Glomerular visceral epithelial cell (primary cell): ENCODE data around the gene KLK3.
"Not testable (repeated sequence)": the region's sequence is repeated elsewhere in the genome, so short reads cannot be mapped to it uniquely, and the experiment has no call there.

Experiments used
- DNase-seq: peaks from one replicate; pipeline ENCODE4 v3.0.0-alpha.2; 2016; ENCODE audit errors: extremely low spot score

The KLK3 gene

DNA sequence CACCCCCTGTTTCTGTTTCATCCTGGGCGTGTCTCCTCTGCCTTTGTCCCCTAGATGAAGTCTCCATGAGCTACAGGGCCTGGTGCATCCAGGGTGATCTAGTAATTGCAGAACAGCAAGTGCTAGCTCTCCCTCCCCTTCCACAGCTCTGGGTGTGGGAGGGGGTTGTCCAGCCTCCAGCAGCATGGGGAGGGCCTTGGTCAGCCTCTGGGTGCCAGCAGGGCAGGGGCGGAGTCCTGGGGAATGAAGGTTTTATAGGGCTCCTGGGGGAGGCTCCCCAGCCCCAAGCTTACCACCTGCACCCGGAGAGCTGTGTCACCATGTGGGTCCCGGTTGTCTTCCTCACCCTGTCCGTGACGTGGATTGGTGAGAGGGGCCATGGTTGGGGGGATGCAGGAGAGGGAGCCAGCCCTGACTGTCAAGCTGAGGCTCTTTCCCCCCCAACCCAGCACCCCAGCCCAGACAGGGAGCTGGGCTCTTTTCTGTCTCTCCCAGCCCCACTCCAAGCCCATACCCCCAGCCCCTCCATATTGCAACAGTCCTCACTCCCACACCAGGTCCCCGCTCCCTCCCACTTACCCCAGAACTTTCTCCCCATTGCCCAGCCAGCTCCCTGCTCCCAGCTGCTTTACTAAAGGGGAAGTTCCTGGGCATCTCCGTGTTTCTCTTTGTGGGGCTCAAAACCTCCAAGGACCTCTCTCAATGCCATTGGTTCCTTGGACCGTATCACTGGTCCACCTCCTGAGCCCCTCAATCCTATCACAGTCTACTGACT, at the start of gene KLK3:
KLK3 (plus strand) TSS at position 280 of the 775 bp plus-strand sequence; CDS start at position 321, 41 bp downstream.
- no peak for DNase-seq

DNA sequence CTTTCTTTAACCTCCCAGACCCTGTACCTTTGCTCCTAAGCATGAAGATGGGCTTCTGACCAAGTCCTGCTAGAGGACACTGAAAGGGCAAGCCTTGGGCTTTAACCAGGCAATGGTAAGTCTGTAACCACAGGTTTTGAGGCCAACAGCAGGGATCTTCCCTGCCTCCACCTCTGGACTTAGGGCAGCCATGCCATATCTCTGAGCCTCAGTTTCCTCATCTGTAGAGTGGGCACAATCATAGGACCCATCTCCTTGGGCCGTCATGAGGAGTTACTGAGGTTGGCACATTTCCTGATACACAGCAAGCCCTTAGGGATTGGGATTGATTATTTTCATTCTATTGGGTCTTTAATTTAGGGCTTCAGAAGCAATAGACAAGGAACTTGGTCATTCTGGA, 45.9 kb upstream of the KLK3 start:
- no peak for DNase-seq

DNA sequence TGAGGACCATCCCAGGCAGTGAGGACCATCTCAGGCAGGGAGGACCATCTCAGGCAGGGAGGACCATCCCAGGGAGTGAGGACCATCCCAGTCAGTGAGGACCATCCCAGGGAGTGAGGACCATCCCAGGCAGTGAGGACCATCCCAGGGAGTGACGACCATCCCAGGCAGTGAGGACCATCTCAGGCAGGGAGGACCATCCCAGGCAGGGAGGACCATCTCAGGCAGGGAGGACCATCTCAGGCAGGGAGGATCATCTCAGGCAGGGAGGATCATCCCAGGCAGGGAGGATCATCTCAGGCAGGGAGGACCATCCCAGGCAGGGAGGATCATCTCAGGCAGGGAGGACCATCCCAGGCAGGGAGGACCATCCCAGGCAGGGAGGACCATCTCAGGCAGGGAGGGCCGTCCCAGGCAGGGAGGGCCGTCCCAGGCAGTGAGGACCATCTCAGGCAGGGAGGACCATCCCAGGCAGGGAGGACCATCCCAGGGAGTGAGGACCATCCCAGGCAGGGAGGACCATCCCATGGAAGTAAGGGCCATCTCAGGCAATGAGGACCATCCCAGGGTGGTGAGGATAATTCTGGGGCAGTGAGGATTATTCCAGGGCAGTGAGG, 43.0 kb upstream of the KLK3 start:
- DNase-seq = not testable (repeated sequence)

DNA sequence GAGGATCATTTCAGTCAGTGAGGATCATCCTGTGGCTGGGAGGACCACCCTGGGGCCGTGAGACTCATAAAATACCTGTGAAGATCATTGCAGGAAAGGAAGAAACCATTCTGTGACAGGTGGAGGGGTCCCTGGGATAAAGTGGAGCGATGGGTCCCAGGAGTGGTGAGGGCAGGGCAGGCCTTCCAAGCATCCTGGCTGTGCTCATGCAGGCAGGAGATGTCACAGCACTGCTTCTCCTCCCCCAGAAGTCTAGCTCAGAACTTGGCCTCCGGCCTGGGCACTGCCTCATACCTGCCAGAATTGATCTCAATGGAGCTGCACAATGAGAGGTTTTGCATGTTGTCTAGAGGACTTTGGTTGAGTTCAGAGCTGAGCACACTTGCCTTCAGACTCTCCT, 42.2 kb upstream of the KLK3 start:
- no peak for DNase-seq

DNA sequence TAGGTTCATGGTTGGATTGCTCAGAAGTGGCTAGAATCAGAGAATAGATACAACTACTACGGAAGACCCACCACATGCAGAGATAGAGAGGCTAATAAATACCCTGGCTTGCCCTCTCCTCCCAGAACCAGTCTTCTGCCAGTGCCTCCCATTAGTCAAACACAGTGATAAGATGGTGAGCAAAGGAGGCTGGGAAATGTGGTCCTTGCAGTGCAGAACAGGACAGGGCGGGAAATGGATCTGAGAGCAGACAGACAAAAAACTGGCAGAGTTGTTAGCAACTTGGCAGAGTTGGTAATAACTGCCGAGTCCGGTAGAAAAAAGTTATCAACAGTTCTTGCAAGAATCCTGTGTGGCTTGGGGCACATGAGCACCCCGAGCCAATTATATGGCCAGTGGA, 39.8 kb upstream of the KLK3 start:
- no peak for DNase-seq

DNA sequence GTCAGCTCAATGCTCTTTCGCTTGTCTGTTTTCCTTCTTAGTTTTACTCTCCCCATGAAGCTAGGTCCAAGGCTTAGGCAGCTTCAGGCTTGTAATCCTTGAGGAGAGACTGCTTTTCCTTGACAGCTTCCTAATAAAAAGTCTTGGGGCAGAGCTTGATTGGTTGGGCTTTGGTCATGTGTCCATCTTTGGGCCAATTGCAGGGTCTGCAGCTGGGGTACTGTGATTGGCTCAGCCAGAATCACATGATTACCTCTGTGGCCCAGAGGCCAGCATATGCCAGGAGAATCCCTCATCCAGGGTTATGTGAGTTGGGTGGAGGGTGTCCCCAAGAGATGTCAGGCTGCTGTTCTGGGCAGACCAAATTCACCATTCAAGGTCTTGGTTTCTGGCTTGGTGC, 39.3 kb upstream of the KLK3 start:
- DNase-seq = no peak

DNA sequence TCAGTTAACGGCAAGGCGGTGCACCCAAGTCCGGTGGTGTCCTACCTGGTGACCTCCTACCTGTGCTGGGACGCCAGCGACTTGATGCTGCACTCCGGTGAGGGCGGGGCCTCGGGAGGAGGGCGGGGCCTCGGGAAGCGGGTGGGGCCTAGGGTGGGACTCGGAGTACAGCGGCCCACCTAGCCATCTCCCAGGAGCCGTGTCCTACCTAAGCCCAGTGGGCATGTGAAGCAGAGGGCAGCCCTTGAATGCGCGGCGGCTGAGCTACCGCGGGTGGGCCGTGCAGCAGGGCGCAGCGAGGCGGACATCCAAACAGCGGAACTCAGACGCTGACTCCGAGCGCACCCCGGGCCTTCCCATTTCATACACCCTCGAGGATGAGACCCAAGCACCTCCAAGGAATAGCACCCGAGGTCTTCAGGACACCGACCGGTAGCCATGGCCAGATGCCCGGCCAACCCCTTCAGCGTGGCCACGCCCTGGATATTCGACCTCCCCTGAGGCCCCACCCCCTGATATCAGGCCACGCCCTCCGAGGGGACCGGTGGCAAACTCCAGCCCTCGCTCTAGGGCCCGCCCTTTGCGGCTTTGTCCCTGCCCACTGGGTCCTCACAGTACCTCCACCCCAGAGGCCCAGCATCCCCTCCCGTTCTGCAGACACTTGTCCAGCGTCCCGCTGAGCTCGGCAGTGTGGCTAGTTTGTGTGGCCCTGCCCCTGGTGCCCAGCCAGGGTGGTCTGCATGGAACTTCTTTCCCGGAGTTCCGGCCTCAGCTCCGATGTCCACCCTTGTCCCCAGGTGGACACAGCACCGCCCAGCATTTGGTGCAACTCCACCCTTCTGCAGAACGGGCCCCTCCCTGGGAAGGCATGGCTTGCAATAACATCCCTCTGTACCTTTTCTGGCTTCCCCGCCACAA, 36.5 kb upstream of the KLK3 start:
- DNase-seq = no peak

DNA sequence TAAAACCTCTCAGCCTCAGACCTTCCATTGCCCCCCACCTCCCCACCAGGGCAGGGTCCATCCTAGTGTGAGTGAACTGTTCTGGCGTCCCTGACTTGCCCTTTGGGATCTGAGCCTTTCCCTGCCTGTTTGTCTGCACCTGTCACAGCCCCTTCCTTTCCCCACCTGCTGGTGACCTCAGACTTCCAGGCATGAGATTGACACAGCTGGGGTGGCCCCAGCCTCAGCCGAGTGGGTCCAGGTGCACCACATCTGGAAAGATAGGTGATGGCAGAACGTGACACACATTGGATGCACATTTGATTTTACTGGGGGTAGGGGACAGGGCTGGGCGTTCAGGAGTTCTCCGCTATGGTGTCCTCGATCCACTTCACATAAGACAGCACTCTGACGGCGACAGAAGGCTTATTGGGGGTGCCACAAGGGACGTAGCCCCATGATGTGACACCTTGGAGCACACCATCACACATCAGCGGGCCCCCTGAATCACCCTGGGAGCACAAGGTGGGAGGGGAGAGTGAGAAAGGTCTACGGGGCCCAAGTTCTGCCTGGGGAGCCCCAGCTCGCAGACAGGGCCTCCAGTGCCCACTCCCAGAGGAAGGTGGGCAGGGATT, 35.7 kb upstream of the KLK3 start:
- DNase-seq = no peak

DNA sequence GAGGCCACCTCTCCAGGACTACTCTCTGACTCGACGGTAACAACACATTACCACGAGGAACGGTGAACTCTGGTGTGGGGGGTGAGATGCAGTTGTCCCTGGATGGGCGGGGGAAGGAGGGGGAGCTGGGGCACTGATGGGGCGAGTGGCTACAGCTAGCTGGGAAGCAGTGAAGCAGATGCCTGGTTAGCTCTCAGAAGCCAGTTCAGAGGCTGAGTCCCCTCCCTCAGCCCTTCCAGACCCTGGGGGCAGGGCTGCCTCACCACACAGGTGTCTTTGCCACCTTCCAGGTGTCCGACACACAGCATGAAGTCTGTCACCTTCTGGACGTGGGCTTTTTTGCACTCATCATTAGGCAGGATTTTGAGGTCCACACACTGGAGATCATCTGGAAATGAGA, 35.1 kb upstream of the KLK3 start:
- no peak for DNase-seq

DNA sequence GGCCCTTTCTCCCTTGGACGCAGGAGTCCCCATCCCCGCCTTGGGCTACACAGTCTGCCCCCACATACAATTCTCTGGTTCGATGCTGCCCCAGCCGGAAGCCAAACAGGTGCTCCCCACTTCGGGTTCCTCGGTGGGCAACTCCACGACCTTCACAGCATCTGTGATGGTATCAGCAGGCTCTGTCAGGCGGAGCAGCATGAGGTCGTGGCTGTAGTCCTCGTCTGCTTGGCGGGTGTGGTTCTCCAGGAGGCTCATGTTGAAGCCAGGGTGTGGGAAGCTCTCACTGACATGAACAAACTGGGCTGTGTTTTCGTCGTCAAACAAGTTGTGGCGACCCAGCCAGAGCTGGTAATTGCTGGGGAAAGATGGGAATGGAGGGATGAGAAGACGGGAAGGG, 34.6 kb upstream of the KLK3 start:
- DNase-seq = no peak

DNA sequence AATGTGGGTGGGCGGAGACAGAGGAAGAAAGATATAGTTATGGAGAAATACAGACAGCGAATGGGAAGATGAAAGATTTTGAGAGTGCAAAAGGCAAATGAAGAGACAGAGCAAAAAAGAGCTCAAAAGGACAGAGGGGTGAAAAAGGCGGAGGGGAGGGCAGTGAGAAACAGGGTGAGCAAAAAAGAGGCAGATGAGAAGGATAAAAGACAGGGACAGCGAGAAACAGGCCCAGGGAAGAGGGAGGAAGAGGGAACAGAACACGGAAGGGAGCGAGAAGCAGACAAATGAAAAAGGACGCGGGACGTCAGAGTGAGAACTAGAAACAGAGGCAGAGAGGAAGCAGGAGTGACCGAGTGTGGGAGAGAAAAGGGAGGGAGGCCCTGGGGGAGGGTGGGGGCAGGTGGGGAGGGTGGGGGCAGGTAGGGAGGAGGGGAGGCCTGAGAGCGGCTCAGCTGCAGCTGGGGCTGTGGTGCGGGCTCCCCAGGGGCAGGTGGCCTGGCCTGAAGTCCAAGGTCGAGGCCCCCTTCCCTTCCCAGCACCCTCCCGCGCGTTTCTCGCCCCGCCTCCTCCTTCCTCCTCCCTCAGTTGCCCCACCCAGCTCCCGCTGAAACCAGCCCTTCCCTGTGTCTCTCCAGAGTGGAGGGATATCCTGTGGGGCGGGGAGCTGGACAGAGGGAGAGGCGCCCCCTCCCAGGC, 34.0 kb upstream of the KLK3 start:
- DNase-seq = no peak

DNA sequence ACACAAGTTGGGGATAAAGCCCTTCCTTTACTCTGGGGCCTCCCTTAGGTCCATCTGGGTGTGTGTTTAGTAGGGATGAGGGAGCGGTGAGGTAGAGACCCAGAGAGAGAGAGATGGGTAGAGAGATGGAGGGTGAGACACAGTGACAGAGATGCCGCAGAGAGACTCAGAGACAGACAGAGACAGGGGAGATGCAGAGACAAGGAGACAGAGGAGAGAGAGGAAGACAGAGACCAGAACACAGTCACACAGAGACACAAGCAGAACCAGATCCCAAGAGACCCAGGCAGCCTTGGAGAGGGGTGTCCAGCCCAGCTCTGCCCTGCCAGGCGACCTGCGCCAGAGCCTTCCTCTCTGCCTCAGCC, 33.5 kb upstream of the KLK3 start:
- no peak for DNase-seq

DNA sequence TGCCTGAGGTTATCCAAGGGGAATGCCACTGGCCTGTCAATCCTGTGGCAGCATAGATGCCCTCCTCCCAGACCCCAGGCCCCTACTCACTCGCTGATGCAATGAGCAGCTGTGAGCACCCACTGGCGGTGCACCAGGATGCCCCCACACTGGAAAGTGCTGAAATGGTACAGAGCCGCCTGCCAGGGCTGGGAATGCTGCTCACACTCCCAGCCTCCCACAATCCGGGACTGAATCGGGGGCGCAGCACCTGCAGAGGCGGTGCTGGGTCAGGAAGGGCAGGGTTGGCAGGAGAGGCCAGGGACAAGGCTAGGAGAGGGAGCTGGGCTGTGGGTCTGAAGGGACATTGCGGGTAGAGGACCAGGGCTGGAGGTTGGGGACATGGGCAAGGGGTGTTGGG, 33.1 kb upstream of the KLK3 start:
- DNase-seq = no peak

DNA sequence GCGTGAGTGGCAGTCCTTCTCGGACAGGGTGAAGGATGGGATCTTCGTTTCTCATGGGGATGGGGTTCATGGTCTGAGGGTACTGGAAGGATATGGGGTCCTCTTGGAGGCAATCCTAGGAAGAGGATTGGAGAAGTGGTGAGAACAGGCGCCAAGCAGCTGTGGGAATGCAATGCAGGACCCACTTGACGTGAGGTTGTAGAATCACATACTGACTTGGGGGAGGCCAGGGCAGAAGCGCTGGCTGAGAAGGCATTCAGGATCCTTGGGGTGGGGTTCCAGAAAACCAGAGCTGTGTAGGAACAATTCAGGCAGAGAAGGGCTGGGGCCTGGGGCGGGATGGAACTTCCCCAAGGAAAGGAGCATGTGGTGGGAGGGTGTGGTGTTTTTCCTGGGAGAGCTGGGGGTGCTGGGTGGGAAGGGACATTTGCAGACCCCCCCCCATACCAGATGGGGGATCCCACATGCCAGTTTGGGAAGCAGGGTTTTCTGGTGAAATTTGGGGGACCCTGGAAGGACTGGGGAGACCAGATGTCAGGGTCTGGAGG, 32.0 kb upstream of the KLK3 start:
- no peak for DNase-seq

DNA sequence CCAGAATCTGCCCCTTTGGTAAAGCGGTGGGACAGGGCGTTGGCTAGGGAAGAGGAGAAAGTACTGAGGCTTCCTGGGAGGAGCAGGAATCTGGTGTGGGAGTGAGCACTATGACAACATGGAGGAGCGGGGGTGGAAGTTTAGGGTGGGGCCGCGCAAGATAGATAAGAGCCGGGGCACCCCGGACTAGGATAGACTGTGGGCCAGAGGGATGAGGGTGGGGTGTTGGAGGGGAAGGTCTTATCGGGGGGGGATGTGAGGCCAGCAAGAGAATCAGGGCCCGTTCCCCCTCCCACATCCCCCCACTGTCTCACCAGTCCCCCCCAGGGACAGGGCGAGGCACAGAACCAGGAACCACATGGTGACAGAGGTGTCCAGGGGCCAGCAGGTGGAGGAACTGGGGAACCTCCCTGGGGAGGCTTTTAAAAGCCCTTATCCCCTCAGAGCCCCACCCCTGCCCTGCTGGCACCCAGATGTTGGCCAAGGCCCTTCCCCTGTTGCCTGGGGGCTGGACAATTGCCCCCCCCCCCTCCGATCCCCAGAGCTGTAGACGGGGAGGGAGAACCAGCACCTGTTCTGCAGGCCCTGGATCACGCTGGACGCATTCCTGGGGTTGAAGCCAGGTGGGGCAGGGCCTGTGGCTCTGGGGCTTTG, 31.2 kb upstream of the KLK3 start, which contains the start of gene KLK1:
KLK1 (minus strand) TSS at position 399 of the 654 bp plus-strand sequence; CDS start at position 360, 39 bp downstream.
- DNase-seq = no peak

DNA sequence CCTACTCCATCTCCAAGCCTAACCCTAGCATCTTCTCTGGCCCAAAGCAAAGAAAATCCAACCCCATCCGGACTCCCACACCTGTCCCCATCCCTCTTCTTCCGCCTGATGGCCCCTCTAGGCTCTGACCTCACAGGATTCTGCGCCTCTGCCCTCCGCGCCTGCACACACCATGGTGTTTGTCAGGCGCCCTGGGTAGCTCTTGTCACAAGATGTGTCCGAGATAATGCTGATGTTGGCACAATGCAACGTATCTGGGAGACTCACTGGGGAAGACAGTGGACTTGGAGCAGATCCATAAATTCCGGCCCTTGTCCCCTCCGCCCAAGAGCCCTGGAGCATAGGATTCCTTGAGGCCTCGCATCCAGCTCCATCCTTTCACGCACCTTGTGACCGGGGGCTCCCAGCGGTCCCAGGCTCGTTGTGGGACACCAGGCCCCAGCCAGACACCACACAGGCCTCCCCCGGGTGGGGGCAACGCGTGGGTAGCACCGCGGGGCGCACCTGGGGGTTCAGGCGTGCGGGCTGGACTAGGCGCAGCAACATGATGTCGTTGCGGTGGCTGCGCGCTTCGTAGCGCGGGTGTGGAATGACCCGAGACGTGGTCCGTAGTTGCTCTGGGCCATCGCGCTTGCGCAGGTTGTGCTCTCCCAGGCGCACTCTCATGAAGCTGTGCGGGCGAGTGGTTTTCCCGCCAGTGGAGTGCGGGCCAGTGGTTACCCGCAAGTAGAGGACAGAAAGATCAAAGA, 28.0 kb upstream of the KLK3 start:
- DNase-seq = no peak

DNA sequence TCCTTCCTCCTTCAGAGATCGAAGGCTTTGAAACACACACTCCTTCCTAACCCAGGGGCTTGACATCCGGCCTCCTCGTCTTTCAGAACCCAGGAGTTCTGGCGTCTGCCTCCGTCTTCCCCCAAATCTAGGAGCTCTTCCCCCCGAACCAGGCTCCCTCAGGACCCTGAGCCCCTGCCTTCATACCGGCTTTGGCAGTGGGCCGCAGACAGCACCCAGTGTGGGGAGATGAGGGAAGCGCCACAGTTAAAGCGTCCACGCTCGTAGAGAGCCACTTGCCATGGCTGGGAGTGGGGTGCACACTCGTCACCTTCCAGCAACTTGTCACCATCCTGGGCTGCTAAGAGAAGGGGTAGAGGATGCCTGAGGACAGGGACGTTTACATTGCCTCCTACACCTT, 27.2 kb upstream of the KLK3 start:
- DNase-seq = no peak

DNA sequence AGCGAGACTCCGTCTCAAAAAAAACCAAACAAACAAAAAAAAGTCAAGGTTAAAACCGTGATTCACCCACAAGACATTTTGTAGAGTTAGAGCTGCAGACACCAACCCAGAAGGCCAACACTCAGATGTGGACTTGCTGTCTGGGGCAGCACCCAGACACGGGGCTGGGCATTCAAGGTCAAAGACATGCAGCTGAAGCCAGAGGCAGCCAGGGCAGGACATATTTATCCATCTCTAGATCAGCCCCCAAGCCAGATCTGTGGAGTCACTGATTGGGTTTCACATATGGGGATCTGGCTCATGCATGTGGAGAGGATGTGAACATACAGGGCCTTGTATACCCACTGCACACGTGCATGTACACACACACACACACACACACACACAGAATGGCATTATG, 24.9 kb upstream of the KLK3 start:
- DNase-seq = no peak

DNA sequence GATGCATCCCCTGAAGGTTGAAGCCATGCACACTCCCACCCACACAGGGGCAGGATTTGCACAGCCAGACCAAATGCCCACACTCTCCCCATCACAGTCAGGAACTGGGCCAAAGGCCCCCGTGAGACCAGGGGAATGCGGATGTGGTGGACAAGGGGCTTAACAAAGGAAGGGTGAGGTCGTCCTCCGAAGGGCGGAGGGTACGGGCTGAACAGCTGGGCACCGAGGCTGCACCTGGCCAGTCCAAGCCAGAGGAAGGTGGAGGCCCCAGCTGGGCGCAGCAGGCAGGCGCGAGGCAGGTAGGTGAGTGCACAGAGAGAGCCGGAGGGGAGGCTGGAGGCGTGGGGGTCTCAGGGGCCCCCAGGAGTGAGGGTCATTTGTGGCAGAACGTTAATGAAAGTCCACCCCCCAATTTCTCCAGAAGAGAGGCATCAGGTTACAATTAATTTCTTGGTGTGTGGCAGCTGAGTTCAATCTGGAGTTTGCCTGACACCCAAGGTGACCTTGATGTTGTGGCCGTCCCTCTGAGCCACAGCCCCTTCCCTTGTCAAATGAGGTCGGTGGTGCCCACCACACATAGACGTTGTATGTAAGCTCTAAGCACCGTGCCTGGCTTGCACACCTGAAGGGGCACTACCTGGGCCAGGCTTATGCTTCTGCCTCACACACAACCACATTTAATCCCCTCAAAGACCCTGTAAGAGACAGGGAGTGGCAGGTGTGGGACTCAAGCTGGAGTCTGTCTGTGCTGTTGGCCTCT, 24.3 kb upstream of the KLK3 start:
- DNase-seq = peak; percentile 7
